T-helper 1 cell treated with Interleukin-12 subunit alpha and Interleukin-12 subunit beta and Interleukin-4 antibody, amounts not matched to agents 30 μg/mL and 1 μg/mL, for 36 hours (primary cell): ENCODE data around the gene PNPLA8.

Experiments
- H3K27ac Mint-ChIP-seq: one replicate; pipeline ENCODE4 v1.8.0; 2021; ENCODE audit warnings: mild to moderate bottlenecking, mixed read lengths
- H3K27me3 Mint-ChIP-seq: one replicate; pipeline ENCODE4 v1.8.0; 2021; ENCODE audit warnings: low read depth, mixed read lengths
- H3K36me3 Mint-ChIP-seq: one replicate; pipeline ENCODE4 v1.8.0; 2021; ENCODE audit warnings: low read depth, mixed read lengths
- H3K4me1 Mint-ChIP-seq: one replicate; pipeline ENCODE4 v1.8.0; 2021; ENCODE audit warnings: low read depth, mixed read lengths
- H3K4me3 Mint-ChIP-seq: one replicate; pipeline ENCODE4 v1.8.0; 2021; ENCODE audit warnings: mild to moderate bottlenecking, moderate library complexity, mixed read lengths
- H3K9me3 Mint-ChIP-seq: one replicate; pipeline ENCODE4 v1.8.0; 2021; ENCODE audit warnings: mixed read lengths

PNPLA8 gene

DNA sequence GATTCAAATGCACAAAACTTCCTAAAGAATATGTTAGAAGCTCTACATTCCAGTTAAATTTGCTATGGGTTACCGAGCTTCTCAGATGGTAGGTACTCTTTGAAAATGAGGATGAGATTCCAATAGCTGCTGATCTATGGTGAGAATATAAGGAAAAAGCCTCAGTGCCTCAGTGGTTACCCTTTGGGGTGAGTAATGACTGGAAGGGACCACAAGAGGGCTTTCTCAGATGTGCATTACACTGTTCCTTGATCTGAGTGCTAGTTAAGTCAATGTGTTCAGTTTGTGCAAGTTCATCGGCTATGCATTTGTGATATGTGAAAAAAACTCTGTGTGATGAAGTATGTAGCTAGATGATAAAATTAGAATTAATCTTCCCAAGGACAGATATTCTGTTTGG, 73.2 kb downstream of the PNPLA8 start:
- peaks cover 67% of the 10 kb centered on the region for H3K27me3 Mint-ChIP-seq
- H3K36me3 Mint-ChIP-seq = no peaks in the 10 kb centered on the region
- H3K4me1 Mint-ChIP-seq = no peaks in the 10 kb centered on the region
- no peaks in the 10 kb centered on the region for H3K9me3 Mint-ChIP-seq
- no peak overlapping the region for H3K4me3 Mint-ChIP-seq
- H3K27ac Mint-ChIP-seq = no peak overlapping the region

DNA sequence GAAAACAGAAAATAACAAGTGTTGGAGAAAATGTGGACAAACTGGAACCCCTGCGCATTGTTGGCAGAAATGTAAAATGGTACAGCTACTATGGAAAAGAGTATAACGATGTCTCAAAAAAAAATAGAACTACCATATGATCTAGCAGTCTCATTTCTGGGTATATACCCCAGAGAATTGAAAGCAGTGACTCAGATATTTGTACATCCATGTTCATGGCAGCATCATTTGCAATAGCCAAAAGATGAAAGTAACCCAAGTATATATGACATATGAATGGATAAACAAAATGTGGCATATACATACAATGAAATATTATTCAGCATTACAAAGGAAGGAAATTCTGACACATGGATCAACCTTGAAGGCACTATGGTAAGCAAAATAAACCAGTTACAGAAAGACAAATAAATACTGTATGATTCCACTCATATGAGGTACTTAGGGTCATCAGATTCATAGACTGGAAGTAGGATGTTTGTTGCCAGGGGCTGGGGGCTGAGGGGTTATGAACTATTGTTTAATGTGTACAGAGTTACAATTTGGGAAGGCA, 74.6 kb downstream of the PNPLA8 start:
- Mint-ChIP-seq H3K27ac (no peak overlapping the region), H3K9me3 (no peaks in the 10 kb centered on the region), H3K36me3 (no peaks in the 10 kb centered on the region), H3K4me3 (no peak overlapping the region), H3K4me1 (no peaks in the 10 kb centered on the region), H3K27me3 (peaks cover 55% of the 10 kb centered on the region)

DNA sequence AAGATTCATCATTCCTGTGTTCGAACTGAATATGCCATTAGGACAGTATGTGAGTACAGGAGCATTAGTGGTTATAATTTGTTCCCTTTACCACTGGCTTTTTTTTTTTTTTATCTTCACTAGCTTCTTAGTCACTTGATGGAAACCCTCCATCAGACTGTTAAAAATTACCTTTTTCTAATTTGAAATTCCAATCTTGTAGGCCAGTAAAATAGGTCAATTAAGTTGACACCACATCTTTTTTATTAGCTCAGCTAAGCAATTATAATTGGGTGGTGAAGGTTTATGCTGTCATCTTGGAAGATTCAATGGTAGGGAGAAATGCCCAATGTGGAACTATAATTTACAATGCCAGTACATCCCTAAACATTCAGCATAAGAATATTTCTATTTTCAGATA, 75.8 kb downstream of the PNPLA8 start:
- H3K9me3 Mint-ChIP-seq = no peaks in the 10 kb centered on the region
- H3K36me3 Mint-ChIP-seq = no peaks in the 10 kb centered on the region
- no peaks in the 10 kb centered on the region for H3K4me1 Mint-ChIP-seq
- H3K27me3 Mint-ChIP-seq = peaks cover 59% of the 10 kb centered on the region
- H3K4me3 Mint-ChIP-seq = no peak overlapping the region
- H3K27ac Mint-ChIP-seq = no peak overlapping the region

DNA sequence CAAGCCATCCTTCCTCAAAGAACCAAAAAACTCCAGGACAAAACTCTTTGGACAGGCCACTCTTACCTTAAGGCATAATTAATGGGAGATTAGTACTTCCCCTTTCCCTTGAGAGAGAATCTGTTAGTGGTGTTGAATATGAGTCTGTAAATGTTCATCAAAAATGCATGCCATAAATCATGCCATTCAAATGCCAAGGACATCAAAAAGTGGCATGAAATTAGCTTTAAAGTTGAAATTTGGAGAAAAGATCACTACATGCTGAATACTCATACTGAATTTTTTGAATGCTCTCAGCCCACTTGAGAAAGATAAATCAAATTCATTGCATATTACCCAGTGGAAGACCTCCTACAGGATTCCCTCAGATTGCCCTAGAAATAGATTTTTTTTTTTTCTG, 76.4 kb downstream of the PNPLA8 start:
- no peak overlapping the region for H3K27ac Mint-ChIP-seq
- H3K9me3 Mint-ChIP-seq = no peaks in the 10 kb centered on the region
- H3K4me1 Mint-ChIP-seq = no peaks in the 10 kb centered on the region
- peaks cover 56% of the 10 kb centered on the region for H3K27me3 Mint-ChIP-seq
- no peak overlapping the region for H3K4me3 Mint-ChIP-seq
- no peaks in the 10 kb centered on the region for H3K36me3 Mint-ChIP-seq

DNA sequence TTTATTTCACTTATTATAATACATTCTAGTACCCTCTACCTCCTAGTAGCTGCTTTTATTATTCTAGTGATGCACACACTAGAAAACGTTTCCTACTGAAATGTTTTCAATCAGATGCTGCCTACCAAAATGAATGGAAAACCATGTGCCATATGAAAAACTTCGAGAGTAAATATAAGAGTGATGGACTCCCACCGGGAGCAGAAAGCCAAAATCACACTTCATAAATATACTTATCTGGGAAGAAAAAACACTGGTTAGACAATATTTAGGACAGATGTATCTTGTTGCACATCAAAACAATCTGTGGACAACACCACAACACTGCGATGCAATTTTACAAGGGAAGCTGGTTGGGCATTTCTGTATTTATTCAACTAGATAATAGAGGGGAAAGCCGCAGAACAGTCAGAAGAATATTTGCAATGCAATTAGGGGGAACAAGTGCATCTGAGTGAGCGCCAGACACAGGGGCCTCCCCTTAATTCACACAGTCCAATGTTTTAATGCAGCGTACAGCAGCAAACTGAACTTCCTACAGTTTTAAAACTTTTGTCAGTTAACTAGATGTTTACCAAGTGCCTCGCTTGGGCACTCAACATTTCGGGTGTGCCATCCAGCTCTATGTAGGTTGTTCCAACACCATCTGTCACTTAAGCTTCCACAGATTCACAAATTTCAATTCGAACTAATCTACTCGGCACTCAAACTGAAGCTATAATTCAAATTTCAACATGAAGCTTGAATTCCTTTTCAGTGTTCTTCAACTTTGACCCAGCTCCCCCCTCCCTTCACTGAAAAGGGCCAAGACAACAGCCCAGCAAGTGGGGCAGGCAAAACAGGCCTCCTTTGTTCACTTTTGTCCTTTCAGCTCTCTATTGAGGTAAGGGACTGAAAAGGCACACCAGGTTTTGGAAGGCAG, 77.1 kb downstream of the PNPLA8 start:
- H3K9me3 Mint-ChIP-seq = no peaks in the 10 kb centered on the region
- H3K36me3 Mint-ChIP-seq = no peaks in the 10 kb centered on the region
- H3K27ac Mint-ChIP-seq = no peak overlapping the region
- H3K4me1 Mint-ChIP-seq = no peaks in the 10 kb centered on the region
- H3K4me3 Mint-ChIP-seq = no peak overlapping the region
- H3K27me3 Mint-ChIP-seq = peaks cover 49% of the 10 kb centered on the region

DNA sequence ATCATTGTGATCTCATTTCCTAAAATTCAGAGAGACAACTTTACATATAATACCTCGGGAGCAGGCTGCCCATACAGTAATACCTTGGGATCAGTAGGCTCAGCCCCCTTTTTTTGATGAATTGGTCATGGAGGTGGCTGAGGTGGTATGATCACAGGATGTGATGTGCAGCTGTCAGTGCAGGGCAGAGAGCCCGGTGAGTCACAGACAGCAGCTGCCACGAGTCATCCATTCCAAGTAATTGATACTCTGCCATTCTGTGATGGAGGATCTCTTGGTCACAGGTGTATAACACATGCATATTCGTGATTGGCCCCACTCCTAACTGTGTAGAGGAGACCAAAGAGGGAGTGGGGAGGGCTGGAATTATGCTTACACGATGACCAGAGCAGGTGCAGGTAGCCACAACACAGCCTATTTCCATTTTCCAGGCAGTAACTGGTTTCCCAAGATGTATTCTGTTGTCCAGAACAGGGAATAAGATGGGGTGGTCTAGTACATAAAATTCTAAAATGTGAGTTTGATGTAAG, 83.8 kb downstream of the PNPLA8 start:
- Mint-ChIP-seq H3K9me3 (no peaks in the 10 kb centered on the region), H3K27ac (no peak overlapping the region), H3K36me3 (no peaks in the 10 kb centered on the region), H3K4me3 (no peak overlapping the region), H3K4me1 (no peaks in the 10 kb centered on the region), H3K27me3 (peaks cover 7% of the 10 kb centered on the region)

DNA sequence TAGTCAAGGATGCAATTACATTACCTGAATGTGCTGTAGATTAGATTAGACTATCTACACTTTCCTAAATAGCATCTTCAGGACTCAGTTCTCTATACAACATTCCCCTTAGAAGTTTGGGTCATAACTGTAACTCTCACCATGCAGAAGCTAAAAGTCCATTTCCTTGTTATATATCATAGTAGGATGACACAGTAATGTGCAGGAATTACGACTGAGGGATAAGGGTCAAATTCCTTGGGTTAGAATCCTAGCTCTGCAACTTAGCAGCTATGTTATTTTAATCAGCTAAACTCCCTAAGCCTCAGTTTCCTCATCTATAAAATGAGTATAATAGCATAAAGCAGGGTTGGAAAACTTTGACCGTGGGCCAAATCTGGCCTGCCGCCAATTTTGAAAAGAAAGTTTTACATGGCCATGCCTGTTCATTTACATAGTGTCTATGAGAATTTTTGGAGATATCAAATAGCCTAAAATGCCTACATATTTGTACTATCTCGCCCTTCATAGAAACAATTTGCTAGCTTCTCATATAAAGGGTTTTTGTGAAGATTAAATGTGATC, 84.5 kb downstream of the PNPLA8 start:
- no peaks in the 10 kb centered on the region for H3K4me1 Mint-ChIP-seq

DNA sequence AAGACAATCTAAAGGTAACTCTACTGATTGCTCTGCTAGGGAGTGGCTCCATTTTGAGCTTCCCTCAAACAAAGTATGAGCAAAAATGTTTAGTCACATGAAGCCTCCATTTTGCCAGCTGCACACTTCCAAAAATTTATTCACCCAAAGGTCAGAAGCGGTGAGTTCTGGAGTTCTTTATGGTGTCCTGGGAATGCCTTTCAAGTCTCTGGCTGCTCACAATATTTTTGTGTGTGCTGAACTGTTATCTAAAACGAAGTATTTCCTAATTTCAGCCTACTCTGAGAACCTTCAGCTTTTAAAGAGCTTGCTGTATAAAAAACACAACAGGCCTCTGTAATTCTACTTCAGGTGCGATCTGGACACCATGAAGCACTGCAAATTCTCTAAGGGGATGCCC, 85.3 kb downstream of the PNPLA8 start:
- no peaks in the 10 kb centered on the region for H3K36me3 Mint-ChIP-seq
- no peak overlapping the region for H3K27ac Mint-ChIP-seq
- no peak overlapping the region for H3K4me3 Mint-ChIP-seq
- peaks cover 5% of the 10 kb centered on the region for H3K27me3 Mint-ChIP-seq
- no peaks in the 10 kb centered on the region for H3K9me3 Mint-ChIP-seq
- H3K4me1 Mint-ChIP-seq = no peaks in the 10 kb centered on the region

More for the DNA sequence above, 84.5 kb downstream of the PNPLA8 start:
- H3K4me3 Mint-ChIP-seq = no peak overlapping the region
- H3K27ac Mint-ChIP-seq = no peak overlapping the region
- H3K36me3 Mint-ChIP-seq = no peaks in the 10 kb centered on the region
- peaks cover 7% of the 10 kb centered on the region for H3K27me3 Mint-ChIP-seq
- H3K9me3 Mint-ChIP-seq = no peaks in the 10 kb centered on the region

DNA sequence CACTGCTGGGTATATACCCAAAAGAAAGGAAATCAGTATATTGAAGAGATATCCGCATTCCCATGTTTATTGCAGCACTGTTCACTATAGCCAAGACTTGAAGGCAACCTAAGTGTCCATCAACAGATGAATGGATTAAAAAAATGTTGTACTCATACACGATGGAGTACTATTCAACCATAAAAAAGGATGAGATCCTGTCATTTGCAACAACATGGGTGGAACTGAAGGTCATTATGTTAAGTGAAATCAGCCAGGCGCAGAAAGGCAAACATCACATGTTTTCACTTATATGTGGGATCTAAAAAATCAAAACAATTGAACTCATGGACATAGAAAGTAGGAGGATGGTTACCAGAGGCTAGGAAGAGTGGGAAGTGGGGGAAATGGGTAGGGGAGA, 89.0 kb downstream of the PNPLA8 start:
- no peaks in the 10 kb centered on the region for H3K4me1 Mint-ChIP-seq
- H3K36me3 Mint-ChIP-seq = no peaks in the 10 kb centered on the region
- peaks cover 4% of the 10 kb centered on the region for H3K27me3 Mint-ChIP-seq
- H3K27ac Mint-ChIP-seq = no peak overlapping the region
- H3K4me3 Mint-ChIP-seq = no peak overlapping the region
- no peaks in the 10 kb centered on the region for H3K9me3 Mint-ChIP-seq

DNA sequence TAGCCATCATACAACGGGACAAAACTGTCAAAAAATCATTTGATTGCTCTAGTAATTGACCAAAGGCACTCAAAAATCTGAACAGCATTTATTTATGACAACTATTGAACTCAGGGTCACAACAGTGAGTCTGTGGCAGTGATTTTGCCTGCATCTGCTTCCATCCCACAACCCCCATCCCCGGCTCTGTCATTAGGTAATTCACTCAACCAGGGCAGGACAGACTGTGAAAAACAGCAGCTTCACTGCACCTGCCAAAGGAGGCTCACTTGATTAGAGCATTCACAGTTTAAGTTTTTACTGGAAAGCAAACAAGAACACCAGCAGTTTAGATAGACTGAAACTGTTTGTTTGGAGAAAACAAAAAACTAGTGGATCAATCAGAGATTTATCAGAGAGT, 91.9 kb downstream of the PNPLA8 start:
- no peak overlapping the region for H3K27ac Mint-ChIP-seq
- H3K4me3 Mint-ChIP-seq = no peak overlapping the region
- H3K36me3 Mint-ChIP-seq = no peaks in the 10 kb centered on the region
- peaks cover 17% of the 10 kb centered on the region for H3K27me3 Mint-ChIP-seq
- no peaks in the 10 kb centered on the region for H3K9me3 Mint-ChIP-seq
- H3K4me1 Mint-ChIP-seq = no peaks in the 10 kb centered on the region

DNA sequence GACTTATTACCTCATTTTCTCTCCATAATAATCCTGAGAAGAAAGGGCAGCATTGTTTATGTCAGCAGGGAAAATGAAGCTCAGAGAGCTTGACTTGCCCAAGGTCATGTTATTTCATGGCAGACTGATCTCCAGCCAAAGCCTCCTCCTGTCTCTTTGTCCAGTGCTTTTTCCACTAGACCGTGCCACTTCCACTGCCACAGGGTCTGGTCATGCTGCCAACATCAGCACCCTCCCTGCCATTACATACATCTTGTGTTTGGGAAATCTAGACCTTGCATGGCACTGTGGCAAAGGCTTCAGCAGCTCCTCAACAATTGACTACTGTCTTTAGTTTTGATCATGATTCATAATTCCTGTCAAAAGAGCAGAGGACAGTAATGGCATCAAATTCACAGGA, 94.8 kb downstream of the PNPLA8 start:
- peaks cover 17% of the 10 kb centered on the region for H3K27me3 Mint-ChIP-seq
- no peaks in the 10 kb centered on the region for H3K4me1 Mint-ChIP-seq
- H3K36me3 Mint-ChIP-seq = no peaks in the 10 kb centered on the region
- no peaks in the 10 kb centered on the region for H3K9me3 Mint-ChIP-seq
- no peak overlapping the region for H3K27ac Mint-ChIP-seq
- H3K4me3 Mint-ChIP-seq = no peak overlapping the region

DNA sequence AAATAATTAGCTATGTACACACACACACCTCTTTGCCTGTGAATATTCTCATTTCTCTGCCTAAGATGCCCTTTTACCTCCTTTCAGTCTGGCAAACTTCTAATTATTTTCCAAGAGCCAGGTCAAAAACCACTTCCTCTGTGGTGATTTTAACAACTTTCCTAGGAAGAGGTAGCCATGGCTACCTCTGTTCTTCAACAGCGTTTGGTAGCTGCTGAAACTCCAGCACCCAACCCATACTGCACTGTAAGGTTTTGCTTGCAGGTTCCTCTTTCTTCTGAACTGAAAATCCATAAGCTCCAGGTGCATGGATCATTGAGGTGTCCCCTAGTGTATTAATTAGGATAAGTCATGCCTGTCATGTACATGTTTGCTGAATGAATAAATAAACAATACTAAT, 95.3 kb downstream of the PNPLA8 start:
- H3K4me3 Mint-ChIP-seq = no peak overlapping the region
- no peak overlapping the region for H3K27ac Mint-ChIP-seq
- H3K4me1 Mint-ChIP-seq = no peaks in the 10 kb centered on the region
- no peaks in the 10 kb centered on the region for H3K36me3 Mint-ChIP-seq
- H3K9me3 Mint-ChIP-seq = no peaks in the 10 kb centered on the region
- H3K27me3 Mint-ChIP-seq = peaks cover 17% of the 10 kb centered on the region

DNA sequence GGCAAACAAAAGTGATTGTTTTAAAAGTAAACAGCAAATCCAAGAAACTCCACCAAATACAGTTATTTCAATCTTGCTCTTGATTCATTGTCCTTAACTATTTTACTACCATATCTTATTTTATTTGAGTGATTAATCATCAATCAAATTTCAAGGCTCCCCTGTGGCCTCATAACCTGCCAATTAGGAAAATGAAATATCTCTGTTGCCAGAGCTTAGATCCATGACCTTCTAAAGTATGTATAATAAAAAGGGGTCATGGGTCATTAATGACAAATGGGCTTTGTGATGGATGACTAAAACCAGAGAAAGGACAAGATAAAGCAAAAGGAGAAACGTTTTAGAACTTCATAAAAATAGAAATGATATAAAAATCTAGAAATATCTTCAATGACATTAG, 98.2 kb downstream of the PNPLA8 start:
- Mint-ChIP-seq H3K4me3 (no peak overlapping the region), H3K9me3 (no peaks in the 10 kb centered on the region), H3K27ac (no peak overlapping the region), H3K4me1 (peaks cover 3% of the 10 kb centered on the region), H3K27me3 (peaks cover 16% of the 10 kb centered on the region), H3K36me3 (no peaks in the 10 kb centered on the region)

DNA sequence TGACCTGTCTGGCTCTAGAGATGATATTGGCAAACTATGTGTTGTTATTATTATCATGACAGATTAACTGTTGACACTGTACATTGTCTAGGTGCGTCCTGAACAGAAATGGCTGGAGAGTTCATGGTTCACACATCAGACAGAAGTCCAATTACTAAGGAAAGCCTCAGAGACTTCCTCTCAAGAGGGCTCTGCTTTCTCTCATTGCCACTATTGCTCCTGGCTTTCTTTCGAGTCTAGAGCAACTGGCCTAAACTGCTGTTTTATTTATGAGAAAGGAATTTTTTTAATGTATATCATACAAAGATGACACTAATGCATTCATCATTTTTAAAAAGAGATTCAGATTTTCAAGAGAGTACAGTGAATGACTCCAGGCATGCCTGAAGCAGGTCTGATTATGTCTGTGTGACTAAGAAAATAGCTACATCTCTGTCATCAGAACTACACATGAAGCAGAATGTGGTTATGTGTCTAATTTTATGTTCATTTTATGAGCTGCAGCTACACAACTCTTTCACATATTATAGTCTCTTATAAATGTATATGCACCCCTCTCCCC, 100.1 kb downstream of the PNPLA8 start:
- H3K27me3 Mint-ChIP-seq = peaks cover 15% of the 10 kb centered on the region
- H3K27ac Mint-ChIP-seq = no peak overlapping the region
- no peaks in the 10 kb centered on the region for H3K9me3 Mint-ChIP-seq
- H3K36me3 Mint-ChIP-seq = no peaks in the 10 kb centered on the region
- H3K4me3 Mint-ChIP-seq = no peak overlapping the region
- peaks cover 3% of the 10 kb centered on the region for H3K4me1 Mint-ChIP-seq

DNA sequence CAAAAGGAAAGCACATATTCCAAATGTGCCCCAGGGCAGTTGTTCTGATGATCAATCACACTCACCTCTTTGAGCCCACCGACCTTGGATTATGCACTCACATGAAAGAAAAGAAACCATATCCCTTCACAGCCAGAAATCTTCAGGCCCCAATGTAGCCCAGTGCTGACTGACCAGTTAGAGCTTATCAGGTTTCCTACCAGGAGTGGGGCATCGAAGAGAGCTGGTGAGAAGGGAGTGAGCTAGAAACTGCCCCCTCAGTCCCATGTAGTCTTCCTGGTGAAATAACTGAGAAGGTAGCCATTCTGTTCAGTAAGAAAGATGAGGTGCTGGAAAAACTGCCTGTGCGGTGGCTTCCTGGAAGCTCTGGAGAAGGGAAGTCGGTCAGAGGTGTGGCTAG, 101.9 kb downstream of the PNPLA8 start:
- H3K27ac Mint-ChIP-seq = no peak overlapping the region
- H3K36me3 Mint-ChIP-seq = no peaks in the 10 kb centered on the region
- no peaks in the 10 kb centered on the region for H3K9me3 Mint-ChIP-seq
- H3K4me3 Mint-ChIP-seq = no peak overlapping the region
- peaks cover 3% of the 10 kb centered on the region for H3K4me1 Mint-ChIP-seq
- peaks cover 11% of the 10 kb centered on the region for H3K27me3 Mint-ChIP-seq
